Measurements from ENCODE around the gene OSBPL10. TPM values are rescaled to one million over a fixed set of nuclear protein-coding genes. Genes with fewer than 3 reads are reported as not detected.

The OSBPL10 gene
- total RNA-seq, 1 donor from 2014 or later: 10.9 TPM

DNA sequence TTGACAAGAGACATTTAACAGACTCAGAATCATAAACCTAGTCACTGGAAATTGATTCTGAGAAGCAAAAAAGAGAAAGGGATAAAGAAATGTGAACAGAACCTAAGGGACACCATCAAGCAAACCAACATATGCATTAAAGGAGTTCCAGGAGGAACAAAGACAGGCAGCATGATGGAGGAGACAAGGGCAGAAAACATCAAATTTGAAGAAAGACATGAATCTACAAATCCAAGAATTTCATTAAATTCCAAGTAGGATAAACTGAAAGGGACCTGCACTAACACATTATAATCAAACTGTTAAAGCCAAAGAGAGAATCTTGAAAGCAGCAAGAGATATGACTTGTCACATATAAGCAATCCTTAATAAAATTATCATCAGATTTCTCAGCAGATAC lies 326.1 kb downstream of the OSBPL10 start:
- no peak for DNase-seq

DNA sequence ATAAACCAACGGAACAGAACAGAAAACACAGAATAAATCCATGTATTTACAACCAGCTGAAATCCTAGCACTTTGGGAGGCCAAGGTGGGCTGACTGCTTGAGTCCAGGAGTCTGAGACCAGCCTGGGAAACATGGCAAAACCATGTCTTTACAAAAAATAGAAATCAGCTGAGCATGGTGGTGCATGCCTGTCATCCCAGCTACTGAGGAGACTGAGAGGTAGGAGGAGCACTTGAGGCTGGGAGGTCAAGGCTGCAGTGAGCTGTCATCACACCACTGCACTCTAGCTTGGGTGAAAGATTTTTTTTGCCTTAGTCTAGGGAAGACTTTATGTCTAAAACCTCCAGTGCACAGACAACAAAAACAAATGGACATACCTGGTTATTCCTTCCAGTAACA lies 327.6 kb downstream of the OSBPL10 start:
- DNase-seq: no peak

DNA sequence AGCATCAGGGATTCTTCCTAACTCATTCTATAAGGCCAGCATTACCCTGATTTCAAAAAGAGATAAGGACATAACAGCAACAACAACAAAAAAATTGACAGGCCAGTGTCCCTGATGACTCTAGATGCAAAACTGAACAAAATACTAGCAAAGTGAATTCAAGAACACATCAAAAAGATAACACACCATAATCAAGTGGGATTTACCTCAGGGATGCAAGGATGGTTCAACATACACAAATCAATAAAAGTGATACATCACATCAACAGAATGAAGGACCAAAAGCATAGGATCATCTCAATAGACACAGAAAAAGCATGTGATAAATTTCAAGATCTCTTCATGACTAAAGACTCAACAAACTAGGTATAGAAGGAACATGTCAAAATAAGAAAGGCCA lies 328.8 kb downstream of the OSBPL10 start:
- DNase-seq: no peak

DNA sequence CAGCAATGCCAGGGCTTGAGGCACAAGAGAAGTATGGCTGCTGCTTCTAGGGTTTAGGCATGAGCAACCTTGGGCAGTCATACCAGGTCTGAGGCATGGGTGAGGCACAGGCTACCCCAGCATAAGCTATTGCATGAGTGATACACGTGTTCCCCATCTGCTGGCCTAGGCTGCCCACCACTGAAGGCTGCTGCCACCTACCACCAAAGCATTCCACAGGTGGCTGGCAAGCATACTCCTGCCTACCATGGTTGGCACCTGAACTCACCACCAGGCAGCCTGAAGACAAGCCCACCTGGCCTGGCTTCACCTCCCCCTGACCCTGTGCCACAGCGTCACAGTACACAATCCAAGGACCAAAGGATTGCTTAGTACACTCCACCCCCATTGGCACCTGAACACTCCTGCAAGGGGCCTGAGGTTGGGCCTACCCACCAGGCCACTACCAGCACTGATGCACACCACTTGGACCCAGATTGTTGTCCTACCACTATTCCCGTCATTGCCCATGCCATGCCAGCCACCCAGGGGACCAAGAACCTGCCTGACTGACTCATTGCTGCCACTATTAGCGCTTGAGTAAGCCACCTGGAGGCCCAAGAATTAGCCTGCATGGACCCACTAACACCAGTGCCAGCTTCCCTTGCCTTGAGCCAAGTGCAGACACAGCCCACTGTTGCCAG lies 332.6 kb downstream of the OSBPL10 start:
- no peak for DNase-seq

DNA sequence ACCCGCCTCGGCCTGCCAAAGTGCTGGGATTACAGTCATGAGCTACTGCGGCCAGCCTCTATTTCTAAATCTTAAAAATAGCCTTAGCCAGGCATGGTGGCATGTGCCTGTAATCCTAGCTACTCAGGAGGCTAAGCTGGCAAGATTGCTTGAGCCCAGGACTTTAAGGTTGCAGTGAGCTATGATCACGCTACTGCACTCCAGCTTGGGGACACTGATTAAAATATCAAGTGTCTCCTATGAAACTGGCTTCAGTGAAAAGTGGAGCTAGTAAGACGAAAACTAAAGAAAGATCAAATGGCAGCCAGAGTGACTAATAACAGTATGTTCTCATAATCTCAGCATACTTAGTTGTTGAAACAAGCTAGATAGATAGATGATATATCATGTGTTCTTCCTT lies 335.8 kb downstream of the OSBPL10 start:
- DNase-seq: no peak

DNA sequence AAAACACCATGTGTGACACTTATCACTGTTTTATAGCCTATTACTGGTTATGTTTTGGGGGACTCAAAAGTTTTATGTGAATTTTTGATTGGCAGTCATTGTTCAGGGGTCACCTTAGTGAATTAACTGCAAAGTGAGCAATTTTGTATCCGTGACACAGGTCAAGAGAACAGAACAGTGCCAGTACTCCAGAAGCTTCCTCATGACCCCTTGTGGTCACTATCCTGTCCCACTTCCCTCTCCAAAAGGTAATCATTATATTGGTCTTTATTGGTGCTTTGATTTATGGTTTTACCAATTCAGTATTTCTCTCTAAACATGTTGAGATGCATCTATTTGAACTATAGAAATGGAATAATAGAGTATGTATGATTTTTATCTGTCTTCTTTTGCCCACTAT lies 341.2 kb downstream of the OSBPL10 start:
- no peak for DNase-seq

DNA sequence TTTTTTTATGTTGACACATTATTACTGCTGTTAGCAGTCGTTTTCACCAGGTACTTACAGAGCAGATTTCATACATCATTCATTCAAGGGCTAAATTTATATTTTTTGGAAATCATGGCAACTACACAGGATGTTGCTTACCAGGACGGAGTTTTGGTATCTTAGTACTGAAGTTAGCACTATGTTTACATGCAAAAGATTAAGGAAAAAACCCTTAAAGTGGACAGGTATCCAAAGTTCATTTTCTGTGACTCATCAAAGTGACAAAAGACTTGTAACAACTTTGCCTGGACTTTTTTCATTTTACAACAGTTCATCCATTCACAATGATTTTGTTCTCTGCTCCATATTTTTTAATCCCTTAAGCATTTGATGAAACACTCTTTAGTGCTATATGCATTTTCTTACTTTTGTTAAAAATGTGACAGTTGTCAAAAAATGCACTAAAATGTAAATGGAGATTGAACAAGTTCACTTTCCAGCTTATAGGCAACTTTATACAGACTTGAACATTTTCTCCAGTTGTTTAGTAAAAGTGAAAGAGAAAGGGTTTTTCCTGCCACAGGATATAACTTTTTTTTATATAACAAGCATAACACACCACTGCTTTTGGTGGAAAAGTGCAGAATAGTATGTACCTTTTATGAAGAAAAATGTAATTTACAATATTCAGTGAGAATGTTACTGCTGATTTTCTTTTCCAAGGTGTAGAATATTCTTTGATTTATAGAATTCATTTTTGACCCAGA lies 344.2 kb downstream of the OSBPL10 start:
- DNase-seq: no peak

DNA sequence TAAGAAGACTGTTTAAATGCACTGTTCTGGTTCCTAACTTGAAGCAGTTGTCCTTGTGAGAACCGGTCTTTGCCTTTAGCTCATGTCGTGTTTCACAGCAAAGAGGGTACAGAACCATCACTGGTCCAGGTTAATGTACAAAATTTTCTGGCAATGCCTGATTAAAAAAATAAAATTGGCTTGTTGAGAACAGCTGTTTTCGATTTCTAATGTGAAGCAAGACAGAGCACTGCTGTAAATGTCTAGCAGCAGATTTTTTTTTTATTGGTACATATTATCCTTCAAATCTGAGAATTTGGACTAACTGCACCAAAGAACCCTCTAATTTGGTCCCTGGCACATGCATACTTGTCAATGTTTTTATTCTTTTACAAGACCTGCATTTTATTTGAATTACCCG lies 345.0 kb downstream of the OSBPL10 start:
- DNase-seq: no peak

DNA sequence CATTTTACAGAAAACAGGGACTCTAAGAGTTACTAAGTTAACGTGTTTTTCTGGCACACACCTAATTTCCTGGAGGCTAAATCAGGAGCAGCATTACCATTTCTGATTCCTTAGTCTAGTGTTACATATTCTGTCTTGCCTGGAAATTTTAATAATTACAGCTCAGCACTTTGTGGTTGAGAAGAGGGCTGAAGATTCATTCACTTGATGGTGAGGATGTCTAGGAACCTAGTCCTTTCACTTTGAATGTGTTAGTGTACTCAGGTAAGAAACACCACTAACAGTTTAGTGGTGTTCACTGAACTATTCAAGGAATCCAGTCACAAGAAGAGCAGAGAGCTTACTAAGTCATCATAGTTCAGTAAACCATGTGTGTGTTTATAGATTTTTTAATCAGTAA lies 345.5 kb downstream of the OSBPL10 start:
- DNase-seq: no peak

DNA sequence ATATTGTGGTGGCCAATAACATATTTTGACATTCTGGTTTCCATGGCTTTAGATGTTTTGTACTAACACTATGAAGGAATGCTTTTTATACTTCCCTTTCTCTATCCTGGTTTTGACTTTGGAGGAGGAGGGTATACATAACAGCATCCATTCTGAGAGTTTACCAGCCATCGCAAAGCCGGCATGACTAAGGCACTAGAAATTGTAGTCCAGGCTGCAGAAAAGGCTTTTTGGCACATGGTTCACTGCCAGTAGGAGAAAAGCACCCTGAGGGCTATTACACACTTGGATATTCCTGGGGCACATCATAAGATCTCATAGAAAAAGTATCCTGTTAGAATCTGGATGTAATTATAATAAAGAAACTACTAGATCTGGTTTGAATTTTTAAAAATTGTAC lies 346.6 kb downstream of the OSBPL10 start:
- no peak for DNase-seq

DNA sequence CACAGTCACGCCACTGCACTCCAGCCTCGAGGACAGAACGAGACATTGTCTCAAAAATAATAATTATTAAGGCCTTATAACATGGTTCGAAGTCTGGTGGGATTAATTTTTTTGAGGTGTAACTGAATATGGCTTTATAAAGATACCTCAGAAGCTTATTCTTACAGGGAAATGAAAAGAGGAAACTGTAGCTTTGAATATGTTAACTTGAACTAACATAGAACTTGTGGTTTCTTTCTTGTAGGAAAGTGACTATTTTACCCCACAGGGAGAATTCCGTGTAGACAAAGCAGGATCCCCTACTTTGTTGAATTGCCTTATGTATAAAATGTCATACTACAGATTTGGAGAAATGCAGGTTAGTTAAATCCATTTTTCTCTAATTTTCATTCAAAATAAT lies 352.0 kb downstream of the OSBPL10 start:
- DNase-seq: no peak

DNA sequence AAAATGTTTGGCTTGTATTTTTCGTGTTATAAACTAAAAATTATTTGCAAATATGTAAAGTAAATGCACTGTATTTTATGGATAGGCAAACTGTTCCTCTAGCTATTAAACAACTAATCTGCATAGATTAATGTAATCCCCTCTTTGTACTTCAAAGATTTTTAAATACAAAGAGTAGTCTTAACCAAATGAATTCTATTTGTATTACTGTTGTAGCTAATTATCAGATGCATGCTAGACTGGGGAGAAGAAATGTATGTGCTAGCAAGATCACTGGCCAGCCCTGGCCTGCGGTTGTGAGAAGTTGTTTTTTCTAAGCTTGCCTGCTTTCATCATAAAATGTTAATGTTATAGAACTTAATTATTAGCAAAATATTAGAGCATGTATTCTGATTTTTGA lies 355.7 kb downstream of the OSBPL10 start:
- no peak for DNase-seq

DNA sequence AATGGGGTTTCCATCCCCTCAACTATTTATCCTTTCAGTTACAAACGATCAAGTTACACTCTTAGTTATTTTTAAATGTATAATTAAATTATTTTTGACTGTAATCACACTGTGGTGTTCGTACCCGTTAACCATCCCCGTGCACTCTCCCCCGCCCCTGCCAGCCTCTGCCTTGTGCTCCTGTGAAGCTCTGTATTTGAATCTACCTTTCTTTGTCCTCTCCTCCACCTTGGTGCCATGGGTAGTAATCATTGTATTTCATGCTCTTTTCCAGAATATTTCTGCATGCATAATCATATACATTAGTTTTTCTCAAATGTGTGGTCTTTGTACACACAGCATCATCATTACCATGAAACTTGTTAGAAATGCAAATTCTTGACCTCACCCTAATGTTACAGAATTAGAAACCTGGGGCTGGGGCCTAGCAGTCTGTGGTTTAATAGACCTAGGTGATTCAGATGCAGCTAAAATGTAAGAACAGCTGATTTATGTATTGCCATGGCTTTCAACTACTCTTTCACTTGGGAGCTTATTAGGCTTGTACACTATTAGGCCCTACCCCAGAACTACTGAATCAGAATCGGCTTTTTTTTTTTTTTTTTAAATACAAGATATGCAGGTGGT lies 356.9 kb downstream of the OSBPL10 start:
- no peak for DNase-seq

DNA sequence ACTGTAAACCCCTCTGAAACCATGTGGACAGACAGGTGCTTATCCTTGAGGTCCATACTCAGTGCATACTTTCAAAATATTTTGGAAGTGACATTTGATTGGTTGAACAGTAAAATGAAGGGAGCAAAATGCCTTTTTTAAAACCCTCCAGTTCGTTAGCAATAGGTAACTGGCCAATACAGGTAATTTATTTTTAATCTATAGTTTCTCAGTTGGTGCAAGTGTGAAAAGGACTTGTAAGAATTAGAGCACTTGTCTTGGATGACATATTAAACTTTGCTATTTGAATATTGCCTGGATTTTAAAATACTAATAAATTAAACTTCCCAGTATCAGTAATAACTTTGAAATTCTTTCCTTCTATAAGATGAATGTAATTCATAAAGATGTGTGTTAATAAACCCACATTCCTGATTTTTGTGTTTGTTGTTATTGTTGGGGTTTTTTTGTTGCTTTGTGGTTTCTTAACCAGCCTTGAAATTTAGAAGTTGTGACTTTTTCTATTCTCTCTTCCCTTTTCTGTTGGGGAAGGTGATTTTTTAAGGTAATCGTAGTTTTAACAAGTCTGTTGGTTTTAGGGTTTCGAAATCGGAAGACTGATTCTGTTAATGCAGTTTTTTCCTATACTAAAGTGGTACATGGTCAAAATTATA lies 358.3 kb downstream of the OSBPL10 start:
- no peak for DNase-seq

DNA sequence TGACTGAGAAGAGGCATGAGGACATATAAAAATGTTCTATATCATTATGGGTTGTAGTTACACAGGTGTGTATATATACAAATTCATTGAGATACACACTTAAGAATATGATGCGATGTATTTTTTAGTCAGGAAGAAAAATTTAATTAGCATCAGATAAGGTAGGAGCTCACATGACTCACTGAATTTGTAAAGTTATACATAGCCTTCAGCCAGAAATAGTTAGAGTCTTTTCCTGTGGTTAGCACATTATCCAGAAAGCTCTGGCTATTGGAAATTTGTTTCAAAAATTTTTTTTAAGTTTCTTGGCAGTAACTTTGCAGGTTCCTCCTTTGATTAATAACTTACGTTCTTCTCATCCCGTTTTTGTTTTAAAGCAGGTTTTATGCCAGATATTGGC lies 359.7 kb downstream of the OSBPL10 start:
- no peak for DNase-seq

DNA sequence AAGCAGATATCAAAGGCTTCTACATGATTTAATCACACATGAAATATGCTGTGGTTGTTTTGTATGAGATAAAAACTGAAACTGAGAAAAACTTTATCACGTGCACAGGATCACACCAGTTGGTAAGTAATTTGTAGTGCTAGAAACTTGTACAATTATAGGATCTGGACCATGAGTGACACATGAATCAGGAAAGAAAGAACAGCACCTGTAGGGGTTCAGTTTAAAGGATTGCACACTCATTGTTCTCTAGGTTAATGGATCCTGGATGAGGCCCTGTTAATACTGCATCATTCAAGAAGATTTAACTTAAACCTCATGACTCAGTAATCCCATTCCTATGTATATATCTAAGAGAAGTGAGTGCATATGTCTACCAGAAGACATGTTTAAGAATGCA lies 360.4 kb downstream of the OSBPL10 start:
- no peak for DNase-seq

DNA sequence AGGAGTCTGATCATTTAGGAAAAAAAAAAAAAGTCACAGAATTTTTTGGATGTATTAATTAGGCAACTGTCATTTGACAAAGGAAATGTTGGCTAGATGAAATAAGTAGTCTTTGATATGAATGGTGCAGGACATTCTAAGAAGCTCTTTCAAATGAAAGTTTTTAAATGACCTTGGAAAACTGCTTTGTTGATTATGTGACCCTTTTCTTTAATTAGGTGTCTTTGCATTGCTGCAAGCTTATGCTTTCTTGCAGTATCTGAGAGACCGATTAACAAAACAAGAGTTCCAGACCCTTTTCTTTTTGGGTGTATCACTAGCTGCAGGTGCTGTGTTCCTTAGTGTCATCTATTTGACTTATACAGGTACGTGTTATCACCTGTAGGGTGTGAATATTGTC lies 364.4 kb downstream of the OSBPL10 start:
- DNase-seq: no peak

DNA sequence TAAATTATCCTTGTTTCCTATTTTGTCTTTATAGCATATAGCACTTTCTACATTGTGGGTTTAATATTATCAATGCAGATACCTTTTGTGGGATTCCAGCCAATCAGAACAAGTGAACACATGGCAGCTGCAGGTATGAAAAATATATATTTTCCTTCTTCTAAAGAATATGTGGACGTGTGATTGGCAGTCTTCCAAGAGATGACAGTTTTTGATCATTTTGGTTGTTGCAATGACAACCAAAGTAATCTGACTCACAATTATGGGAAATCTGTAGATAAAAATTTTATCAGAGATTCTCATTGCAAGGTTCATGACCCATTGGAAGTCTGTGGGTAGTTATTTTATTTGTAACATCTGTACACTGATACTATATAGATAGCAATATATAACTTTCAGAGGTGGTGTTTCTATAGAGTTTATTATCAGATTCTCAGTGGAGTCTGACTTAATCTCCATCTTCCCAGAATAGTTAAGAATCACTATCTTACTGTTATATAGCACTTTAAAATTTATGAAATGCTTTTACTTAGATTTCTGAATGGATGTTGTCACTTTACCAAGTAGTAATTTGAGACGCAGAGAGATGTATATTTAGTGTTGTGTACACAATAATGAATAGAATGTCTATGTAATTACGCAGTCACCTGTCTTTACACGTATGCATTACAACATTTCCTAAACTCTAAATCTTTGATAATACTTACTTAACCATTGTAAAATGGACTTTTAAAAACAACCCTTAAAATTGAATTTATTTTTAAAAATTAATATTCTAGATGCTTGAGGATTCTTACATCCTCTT lies 365.8 kb downstream of the OSBPL10 start:
- no peak for DNase-seq

DNA sequence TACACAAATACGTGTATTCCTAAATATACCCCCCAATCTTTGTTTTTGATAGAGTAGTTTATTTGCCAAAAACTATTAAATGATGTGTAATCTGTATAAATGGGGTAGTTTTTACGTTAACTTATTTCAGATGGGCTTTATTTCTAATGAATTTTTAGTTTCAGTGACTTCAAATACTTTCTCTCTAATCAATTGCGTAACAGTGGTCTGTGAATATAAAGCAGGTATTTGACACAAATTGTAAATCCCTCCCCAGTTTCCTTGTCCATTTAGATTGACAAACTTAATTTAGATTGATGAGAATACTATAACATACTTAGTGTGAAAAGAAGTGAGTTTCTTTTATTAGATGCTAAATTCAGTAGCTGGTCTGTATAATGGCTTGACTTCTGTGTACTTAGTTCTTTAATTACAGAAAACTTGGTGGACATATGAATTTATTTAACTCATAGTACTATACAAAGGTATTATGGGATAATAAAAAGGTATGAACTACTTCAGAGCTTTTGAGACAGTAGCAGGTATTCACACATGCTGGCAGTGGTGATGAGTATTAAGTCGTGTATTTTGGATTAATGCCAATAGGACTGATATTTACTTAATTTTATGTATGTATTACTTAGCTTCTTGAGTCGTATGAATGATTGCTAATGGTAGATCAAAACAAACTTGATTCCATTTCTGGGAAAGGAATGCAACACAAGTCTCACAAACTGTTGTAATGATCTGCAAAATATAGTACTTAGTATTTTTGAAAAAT lies 366.7 kb downstream of the OSBPL10 start:
- DNase-seq: no peak

DNA sequence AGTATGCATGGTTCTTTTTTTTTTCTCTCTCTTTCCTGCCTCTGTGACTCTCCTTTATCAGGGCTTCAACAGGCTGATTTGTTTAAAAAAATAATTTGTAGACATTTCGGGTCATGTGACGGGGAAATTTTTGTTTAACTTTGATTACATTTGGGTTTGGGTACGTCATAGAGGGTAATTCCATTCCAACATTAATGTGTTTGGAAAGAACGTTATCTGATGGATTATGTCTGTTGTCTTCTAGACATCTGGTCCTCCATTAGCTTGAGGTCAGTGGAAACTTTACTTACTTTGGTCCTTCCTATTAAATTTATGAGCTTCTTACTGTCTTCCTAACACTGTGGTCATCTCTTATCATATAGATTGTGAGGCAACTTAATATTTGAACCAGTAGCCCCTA lies 367.4 kb downstream of the OSBPL10 start:
- DNase-seq: no peak

DNA sequence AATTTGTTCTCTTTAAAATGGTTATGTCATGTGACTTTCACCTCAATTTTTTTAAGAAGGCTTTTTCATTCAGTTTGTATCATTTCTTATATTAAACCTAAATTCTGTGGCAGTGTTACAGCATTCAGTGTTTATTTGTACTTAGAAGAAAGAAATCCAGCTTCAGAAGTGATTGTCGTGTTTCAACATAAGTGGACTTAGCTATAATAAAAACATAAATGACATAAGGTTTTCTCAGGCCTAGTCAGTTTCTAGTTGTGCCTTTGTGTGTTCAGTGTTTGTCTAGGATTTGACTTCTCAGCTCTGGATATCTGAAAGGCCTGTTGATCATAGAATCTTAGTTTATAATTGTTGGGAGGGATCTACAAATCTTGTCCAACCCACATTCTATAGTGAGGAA lies 367.9 kb downstream of the OSBPL10 start:
- DNase-seq: no peak
